NT2/D1 (cell line): ENCODE results near the gene TMEM164.

Source experiments
- SUZ12 ChIP-seq: IDR thresholded peaks from 2 replicates; pipeline ENCODE4 v1.6.1; 2011; ENCODE audit not compliant: insufficient read length, insufficient read depth; ENCODE audit errors: extremely low read depth
- YY1 ChIP-seq: IDR thresholded peaks from 2 replicates; pipeline ENCODE4 v1.6.1; 2011; ENCODE audit not compliant: insufficient read length, insufficient read depth
- ZNF274 ChIP-seq: IDR thresholded peaks from 2 replicates; pipeline ENCODE4 v1.6.1; 2011; ENCODE audit warnings: mild to moderate bottlenecking, low read depth, low read length

DNA sequence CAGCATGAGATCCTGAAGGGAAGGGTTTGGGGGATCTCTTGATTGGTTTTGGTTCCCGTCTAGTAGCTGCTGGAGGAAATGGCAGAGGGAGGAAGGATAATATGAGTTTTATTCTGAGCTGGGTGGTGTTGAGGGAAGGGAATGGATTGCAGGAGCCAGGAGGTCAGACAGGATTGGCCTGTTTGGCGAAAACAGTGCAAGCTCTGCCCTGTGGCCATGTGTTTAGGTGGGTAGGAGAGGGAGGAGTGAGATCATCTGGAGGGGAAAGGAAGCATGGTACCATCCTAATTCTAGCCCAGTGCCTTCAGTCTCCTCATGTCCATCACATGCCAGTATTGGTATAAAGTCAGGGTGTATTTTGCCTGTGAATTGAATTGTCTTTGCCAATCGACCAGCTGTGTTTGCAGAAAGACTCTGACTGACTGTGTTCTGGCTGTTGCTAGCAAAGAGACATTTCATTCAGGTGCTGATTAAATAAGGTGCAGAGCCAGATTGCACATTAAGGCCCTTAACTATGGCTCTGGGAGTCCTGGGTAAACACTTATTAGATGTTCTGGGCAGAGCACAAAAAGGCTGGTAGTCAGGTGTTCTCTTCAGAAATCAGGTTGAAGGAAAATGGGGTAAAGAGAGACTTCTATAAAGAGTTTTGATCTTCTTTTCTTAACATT lies 10.0 kb downstream of the TMEM164 start:
- TF ChIP-seq ZNF274: no peak
- TF ChIP-seq YY1: no peak
- TF ChIP-seq SUZ12: no peak
